Upper lobe of left lung (tissue), 6 donors: ENCODE data around the gene TAP1. TPM values are rescaled to one million over a fixed set of nuclear protein-coding genes. Genes with fewer than 3 reads are reported as not detected.

Source experiments
- ATAC-seq, 2 donors: fragments of 200-7000 bp; cut with Tn5 transposase; one replicate each; pipeline ENCODE4 v1.9.1; 2022; ENCODE audit warnings: mild to moderate bottlenecking in 2 of 2, moderate library complexity in 2 of 2; ENCODE audit not compliant: low FRiP score in 2 of 2
- DNase-seq, 2 donors: peaks; one replicate each; pipeline ENCODE4 v3.0.0-alpha.2; 2019 to 2020
- H3K27ac ChIP-seq, 4 donors: fragments of 200-600 bp; sonication (generic); one replicate each; pipeline ENCODE4 v1.5.1; 2016 to 2019
- H3K27me3 ChIP-seq, 4 donors: fragments of 200-600 bp; sonication (generic); one replicate each; pipeline ENCODE4 v1.5.1; 2017 to 2019
- H3K36me3 ChIP-seq, 4 donors: fragments of 200-600 bp; sonication (generic); one replicate each; pipeline ENCODE4 v1.5.1; 2016 to 2019
- H3K4me1 ChIP-seq, 4 donors: fragments of 200-600 bp; sonication (generic); one replicate each; pipeline ENCODE4 v1.5.1; 2018 to 2019
- H3K4me3 ChIP-seq, 4 donors: fragments of 200-600 bp; sonication (generic); one replicate each; pipeline ENCODE4 v1.5.1; 2017 to 2019; ENCODE audit warnings: mild to moderate bottlenecking in 2 of 4, moderate library complexity in 1 of 4
- H3K9me3 ChIP-seq, 4 donors: fragments of 200-600 bp; sonication (generic); one replicate each; pipeline ENCODE4 v1.5.1; 2018 to 2019
- EP300 ChIP-seq, 4 donors: sonication (generic); formaldehyde crosslinking; IDR thresholded peaks; one replicate each; pipeline ENCODE4 v1.5.1; 2017; ENCODE audit warnings: antibody characterized with exemption in 4 of 4, control low read depth in 2 of 4
- POLR2A ChIP-seq, 4 donors: fragments of 450-650 bp; IDR thresholded peaks; one replicate each; pipeline ENCODE4 v1.5.1; 2016 to 2017; ENCODE audit warnings: antibody characterized with exemption in 4 of 4, mild to moderate bottlenecking in 2 of 4
- POLR2AphosphoS5 ChIP-seq, 2 donors: sonication (generic); formaldehyde crosslinking; IDR thresholded peaks; one replicate each; pipeline ENCODE4 v1.5.1; 2017; ENCODE audit warnings: antibody characterized with exemption in 2 of 2
- WGBS, 2 donors: methylation state at CpG; one replicate each; pipeline ENCODE4 v1.1.5; 2017 to 2018; 5-methylcytosine and 5-hydroxymethylcytosine counted together
- total RNA-seq, 6 donors: library from RNA; depleted of rRNA in 4 of 6; stranded (reverse); fragments of >200 nt in 4 of 6; gene quantifications; one replicate each; pipeline versions ENCODE4 v1.1.0 to v1.2.1, GENCODE V29; 2016 to 2021
- TF ChIP-seq, protein P1 (sequence below), 6 experiments: fragments of 450-650 bp in 4 of 6; fragments of 200-600 bp in 2 of 6; sonication (generic) in 2 of 6; IDR thresholded peaks; one replicate each; pipeline ENCODE4 v1.5.1; 2016 to 2019; ENCODE audit warnings: antibody characterized with exemption in 6 of 6
- donor health status: DM: no; HTN: no; CAD: no; lungs with moderate emphysema.
- donor health status: DM: no; HTN: yes; CAD: no; lungs with severe emphysema.

Gene TAP1
- total RNA-seq, 6 donors from 2014 or later, result 56.9 to 87.0 (median 69.8) TPM

DNA sequence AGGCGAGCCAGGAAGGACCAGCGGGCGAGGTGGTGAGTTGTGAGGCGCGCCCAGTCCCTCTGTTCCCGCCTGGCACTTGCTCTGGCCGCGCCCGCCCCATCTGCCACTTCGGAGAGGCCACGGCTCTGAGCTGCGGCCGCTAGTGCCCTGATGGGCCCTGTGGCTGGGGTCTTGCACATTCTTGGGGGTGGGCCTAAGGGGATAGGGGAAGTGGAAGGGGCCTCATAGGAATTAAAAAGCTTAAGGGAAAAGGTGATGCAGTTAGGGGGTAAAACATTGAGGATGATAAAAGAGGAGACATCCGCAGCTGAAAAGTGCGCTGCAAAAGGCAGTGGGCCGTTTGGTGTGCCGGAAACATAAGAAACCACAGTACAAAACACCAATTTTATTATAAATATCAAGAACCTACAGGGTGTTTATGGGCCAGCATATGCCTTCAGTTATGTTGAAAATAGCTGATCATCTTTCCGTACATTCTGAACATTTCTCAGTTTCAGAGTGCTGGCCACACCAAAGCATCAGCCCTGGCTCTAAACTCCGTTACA is 8.6 kb downstream of the TAP1 start:
- ATAC-seq (no peak), DNase-seq (peak in 1 of 2 donors; percentile 91)
- H3K4me3 ChIP-seq, result peak overlapping the region; percentile 74 to 86 (median 76)
- WGBS, 2 donors, result 15 to 45% methylated on average over 8 to 19 of the region's 19 CpGs
- peak in 1 of 2 donors; percentile 68 for TF ChIP-seq POLR2AphosphoS5 (IDR thresholded peaks at IDR 0.05)
- TF ChIP-seq, protein P1, sequence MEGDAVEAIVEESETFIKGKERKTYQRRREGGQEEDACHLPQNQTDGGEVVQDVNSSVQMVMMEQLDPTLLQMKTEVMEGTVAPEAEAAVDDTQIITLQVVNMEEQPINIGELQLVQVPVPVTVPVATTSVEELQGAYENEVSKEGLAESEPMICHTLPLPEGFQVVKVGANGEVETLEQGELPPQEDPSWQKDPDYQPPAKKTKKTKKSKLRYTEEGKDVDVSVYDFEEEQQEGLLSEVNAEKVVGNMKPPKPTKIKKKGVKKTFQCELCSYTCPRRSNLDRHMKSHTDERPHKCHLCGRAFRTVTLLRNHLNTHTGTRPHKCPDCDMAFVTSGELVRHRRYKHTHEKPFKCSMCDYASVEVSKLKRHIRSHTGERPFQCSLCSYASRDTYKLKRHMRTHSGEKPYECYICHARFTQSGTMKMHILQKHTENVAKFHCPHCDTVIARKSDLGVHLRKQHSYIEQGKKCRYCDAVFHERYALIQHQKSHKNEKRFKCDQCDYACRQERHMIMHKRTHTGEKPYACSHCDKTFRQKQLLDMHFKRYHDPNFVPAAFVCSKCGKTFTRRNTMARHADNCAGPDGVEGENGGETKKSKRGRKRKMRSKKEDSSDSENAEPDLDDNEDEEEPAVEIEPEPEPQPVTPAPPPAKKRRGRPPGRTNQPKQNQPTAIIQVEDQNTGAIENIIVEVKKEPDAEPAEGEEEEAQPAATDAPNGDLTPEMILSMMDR (IDR thresholded peaks at IDR 0.05), result peak in 1 of 6 experiments; percentile 27
- no peak for TF ChIP-seq EP300 (IDR thresholded peaks at IDR 0.05)
- TF ChIP-seq POLR2A (IDR thresholded peaks at IDR 0.05), result peak in 1 of 4 donors; percentile 73
- H3K27me3 ChIP-seq, result no peaks in the 10 kb centered on the region
- H3K9me3 ChIP-seq, result no peaks in the 10 kb centered on the region
- peaks cover 40 to 61% (median 50%) of the 10 kb centered on the region in 4 donors for H3K4me1 ChIP-seq
- H3K36me3 ChIP-seq, result peaks cover 28 to 74% (median 44%) of the 10 kb centered on the region in 4 donors
- H3K27ac ChIP-seq, result peak overlapping the region; percentile 94 to 99 (median 96)

DNA sequence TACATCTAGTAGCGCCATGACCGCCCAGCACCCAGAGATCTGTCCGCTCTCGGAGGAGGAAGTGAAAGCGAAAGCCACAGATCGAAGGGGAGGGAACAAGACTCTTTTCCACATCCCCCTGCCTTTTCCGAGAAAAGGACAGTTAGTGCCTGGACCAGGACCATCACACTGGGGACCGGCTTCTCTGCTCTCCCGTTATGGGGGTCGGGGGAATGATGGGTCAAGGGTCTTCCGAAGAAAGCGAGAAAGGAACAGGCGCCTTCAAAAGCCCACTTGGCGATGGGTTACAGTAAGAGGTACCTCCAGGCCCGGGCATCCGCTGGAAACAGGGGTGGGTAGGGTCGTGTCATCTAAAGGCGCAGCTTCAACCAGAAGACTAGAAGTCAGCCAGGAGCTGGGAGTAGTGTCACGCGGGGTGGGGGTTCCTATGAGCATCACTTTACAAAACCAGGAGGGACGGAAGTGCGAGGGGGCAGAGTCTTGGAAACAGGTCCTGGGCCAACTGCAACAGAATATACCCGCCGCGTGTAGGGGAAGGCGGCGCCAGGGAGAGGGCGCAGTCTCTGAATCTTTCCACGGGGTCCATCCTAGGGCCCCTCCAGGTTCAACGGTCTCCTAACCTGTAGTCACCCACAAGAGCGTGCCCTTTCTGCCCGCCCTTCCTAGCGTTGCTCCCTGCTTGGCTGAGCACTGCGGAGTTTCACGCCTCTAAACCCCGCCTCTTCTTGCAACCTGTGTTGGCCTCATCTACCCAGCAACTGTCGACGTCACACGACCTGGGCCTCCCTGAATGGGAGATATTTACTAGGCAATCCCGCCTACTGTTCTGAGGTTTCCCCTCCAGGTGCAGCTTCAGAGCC is 9.3 kb downstream of the TAP1 start, which contains the start of gene PSMB8:
Gene PSMB8, minus strand, starts transcription at position 69 of the 860 bp plus-strand sequence. Its CDS starts 51 bp downstream, at position 18.
- Histone ChIP-seq H3K4me1 (peaks cover 39 to 59% (median 49%) of the 10 kb centered on the region in 4 donors), H3K27ac (peak within 1 kb of the TSS; percentile 94 to 99 (median 96)), H3K9me3 (no peaks in the 10 kb centered on the region), H3K4me3 (peak within 1 kb of the TSS; percentile 74 to 86 (median 76)), H3K27me3 (no peaks in the 10 kb centered on the region), H3K36me3 (peaks cover 25 to 69% (median 41%) of the 10 kb centered on the region in 4 donors)
- WGBS, 2 donors, result 0 to 3% methylated on average over 15 to 36 of the region's 40 CpGs
- ATAC-seq (peak; percentile 97 to 98), DNase-seq (peak; percentile 83 to 99)
- TF ChIP-seq POLR2AphosphoS5 (IDR thresholded peaks at IDR 0.05) (peak; percentile 96 to 99), EP300 (IDR thresholded peaks at IDR 0.05) (peak in 2 of 4 donors; percentile 29 to 56), POLR2A (IDR thresholded peaks at IDR 0.05) (peak in 3 of 4 donors; percentile 53 to 98 (median 97))
- TF ChIP-seq, protein P1 (IDR thresholded peaks at IDR 0.05), result peak in 4 of 6 experiments; percentile 23 to 35 (median 30)

DNA sequence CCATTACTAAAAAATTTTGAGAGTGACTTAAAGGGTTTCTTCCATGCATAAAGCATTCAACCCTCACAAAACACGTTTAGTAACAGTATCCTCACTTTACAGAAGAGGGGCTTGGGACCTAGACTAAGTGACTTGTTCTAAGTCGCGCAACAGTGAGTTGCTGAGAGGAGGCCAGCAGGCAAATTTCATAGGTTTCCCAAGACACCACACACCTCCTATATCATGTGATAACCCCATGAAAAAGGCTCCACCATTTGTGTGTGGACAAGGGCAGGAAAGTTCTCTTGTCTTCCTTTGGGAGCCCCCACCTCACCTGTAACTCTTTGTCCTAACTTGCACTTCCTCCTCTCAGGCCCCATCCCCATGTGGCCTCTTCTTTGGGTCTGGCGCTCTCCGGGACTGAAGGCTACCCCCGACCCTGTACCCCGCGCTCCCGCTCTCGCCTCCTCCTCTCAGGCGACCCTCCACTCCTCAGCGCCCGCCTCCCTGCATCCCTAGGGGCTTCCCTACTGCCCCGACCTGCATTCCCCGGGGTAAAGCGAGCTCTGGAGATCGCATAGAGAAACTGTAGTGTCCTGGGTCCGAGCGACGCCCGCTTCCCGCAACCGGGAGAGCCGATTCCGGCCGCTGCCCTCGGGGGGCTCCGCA is 10.0 kb downstream of the TAP1 start:
- Histone ChIP-seq H3K27ac (peak overlapping the region; percentile 94 to 99 (median 96)), H3K36me3 (peaks cover 23 to 62% (median 35%) of the 10 kb centered on the region in 4 donors), H3K4me3 (peak overlapping the region; percentile 74 to 86 (median 76)), H3K9me3 (no peaks in the 10 kb centered on the region), H3K27me3 (no peaks in the 10 kb centered on the region), H3K4me1 (peaks cover 35 to 56% (median 47%) of the 10 kb centered on the region in 4 donors)
- 3 to 8% methylated on average over 17 to 28 of the region's 28 CpGs for WGBS, 2 donors
- TF ChIP-seq POLR2A (IDR thresholded peaks at IDR 0.05) (peak in 1 of 4 donors; percentile 40), EP300 (IDR thresholded peaks at IDR 0.05) (no peak), POLR2AphosphoS5 (IDR thresholded peaks at IDR 0.05) (no peak)
- TF ChIP-seq, protein P1 (IDR thresholded peaks at IDR 0.05), result no peak
- no peak for ATAC-seq
- peak in 1 of 2 donors; percentile 88 for DNase-seq

DNA sequence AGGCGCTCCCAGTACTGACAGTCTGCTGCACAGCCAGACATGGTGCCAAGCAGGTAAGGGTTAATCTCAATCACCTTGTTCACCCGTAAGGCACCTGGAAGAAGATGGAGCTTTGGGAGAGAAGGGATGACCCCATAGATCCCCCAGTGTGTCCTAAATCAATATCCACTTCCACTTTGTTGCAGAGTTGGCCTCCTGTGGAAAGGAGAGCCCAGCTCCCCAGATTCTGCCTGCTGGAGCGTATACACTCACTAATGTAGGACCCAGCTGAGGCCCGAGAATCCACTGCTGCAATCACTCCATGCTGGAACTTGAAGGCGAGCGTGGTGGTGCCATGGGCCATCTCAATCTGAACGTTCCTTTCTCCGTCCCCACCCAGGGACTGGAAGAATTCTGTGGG is 10.8 kb downstream of the TAP1 start:
- TF ChIP-seq, protein P1 (IDR thresholded peaks at IDR 0.05), result no peak
- no peak for ATAC-seq
- Histone ChIP-seq H3K9me3 (no peaks in the 10 kb centered on the region), H3K4me3 (peak overlapping the region in 3 of 4 donors; percentile 74 to 86 (median 74)), H3K36me3 (peaks cover 15 to 54% (median 27%) of the 10 kb centered on the region in 4 donors), H3K27me3 (no peaks in the 10 kb centered on the region), H3K4me1 (peaks cover 32 to 56% (median 47%) of the 10 kb centered on the region in 4 donors), H3K27ac (peak overlapping the region; percentile 94 to 99 (median 96))
- WGBS, 2 donors, result 48 to 57% methylated on average over 8 of the region's 8 CpGs
- no peak for DNase-seq
